ENCODE results near the gene NUMBL.

The NUMBL gene

GRCh38 chr19:40716031-40716481 is 25.6 kb upstream of the NUMBL start:
- DNase-seq (ENCODE audit: low read depth): no peak

DNA sequence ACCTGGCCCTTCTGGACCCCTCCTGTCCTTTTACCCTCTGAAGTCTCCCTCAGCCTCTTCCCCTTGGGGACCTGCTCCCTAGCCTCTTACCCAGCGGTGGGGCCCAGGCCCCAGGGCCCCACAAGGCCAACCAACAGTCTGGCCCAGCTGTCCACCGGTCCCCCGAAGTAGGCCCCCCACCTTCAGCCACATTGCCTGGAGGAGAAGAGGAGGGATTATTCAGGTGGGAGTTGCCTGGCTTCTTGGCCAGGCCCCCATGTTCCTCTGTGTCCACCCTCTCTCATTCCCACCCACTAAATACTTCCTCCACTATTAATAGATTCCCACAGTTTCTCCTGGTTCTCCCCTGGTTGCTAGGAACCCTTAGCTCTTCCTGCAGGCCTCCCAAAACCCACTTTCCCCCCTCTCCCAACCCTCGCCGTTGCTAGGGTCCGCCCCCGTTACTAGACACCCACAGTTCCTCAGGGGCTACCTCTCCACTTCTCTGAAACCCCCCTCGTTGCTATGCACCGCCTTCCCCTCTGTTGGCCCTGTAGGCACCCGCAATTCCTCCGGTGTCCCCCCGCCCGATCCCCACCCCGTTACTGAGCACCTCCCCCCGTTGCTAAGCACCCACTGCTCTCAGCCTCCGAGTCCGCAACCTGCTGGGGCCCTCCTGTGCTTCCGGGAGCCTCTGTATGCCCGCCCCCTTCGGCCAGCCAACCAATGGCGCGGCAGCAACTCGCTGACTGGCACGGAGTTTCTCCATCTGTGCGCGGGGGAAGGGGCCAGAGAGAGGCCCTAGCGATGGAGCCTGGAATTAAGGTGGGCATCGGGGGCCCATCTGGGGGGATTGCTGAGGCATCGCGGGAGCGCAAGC is 24.2 kb upstream of the NUMBL start:
- DNase-seq (ENCODE audit: low read depth): peak; percentile 92

- no peak for DNase-seq (ENCODE audit: low read depth)
These were observed 23.5 kb upstream of the NUMBL start for GRCh38 chr19:40713939-40714338.

DNA sequence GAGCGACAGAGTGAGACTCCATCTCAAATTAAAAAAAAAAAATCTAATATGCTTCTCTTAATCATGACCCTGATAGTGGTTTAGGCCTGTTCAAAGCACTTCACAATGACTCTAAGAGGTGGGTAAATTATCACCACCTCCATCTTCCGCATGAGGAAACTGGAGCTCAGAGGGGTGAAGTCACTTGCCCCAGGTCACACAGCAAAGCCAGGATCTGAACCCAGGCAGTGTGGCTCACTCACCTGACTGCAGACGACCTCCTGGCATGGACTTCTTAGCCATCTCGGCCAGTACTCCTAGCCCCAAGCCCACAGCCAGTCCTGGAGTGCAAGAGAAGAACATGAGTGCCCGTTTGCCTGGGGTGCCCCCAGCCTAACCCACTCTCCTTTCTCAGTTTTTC is 19.4 kb upstream of the NUMBL start:
- no peak for DNase-seq (ENCODE audit: low read depth)

DNA sequence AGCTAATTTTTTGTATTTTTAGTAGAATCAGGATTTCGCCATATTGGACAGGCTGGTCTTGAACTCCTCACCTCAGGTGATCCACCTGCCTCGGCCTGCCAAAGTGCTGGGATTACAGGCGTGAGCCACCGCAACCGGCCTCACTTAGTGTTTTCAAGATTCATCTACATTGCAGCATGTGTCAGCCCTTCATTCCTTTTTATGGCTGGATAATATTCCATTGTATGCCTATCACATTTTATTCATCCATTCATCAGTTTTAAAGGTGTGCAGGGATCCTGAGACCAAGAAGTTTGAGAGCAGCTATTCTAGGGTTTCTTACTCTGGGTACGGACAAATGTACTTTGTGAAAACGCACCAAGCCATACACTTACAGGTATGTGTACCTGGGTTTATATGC is 17.2 kb upstream of the NUMBL start:
- DNase-seq (ENCODE audit: low read depth): no peak

GRCh38 chr19:40705950-40706619 is 15.6 kb upstream of the NUMBL start:
- no peak for DNase-seq (ENCODE audit: low read depth)

DNA sequence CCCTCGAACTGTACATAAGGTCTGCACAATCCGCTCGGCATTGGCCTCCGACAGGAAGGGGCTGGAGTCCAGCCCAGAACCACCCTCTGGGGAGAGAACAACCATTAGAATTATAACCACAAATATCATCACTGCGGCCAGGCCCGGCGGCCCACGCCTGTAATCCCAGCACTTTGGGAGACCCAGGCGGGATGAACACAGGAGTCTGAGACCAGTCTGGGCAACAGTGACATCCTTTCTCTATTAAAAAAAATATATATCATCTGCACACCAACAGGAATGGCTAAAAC is 14.9 kb upstream of the NUMBL start:
- no peak for DNase-seq (ENCODE audit: low read depth)

- no peak for DNase-seq (ENCODE audit: low read depth)
These were observed 14.3 kb upstream of the NUMBL start for GRCh38 chr19:40704491-40705361.

GRCh38 chr19:40703029-40703755 is 12.7 kb upstream of the NUMBL start:
- no peak for DNase-seq (ENCODE audit: low read depth)

- DNase-seq (ENCODE audit: low read depth): peak; percentile 21
These were observed 12.0 kb upstream of the NUMBL start for GRCh38 chr19:40702337-40703012.

DNA sequence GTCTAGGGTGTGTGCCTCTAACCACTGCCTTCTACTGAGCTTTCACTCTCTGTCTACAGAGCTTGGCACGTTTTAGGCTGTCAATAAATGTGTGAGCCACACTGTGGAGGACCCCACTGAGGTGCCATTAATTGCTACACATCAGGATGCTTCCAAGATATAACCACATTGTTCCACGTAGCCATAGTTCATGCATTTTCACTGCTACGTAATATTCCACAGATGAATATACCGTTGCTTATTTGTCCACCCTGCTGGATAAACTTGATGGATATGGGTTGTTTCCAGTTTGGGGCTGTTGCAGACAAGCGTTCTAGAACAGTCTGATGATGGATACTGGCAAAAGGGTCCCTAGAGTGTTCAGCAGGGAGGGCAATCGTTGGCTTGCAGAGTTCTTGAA is 11.3 kb upstream of the NUMBL start:
- no peak for DNase-seq (ENCODE audit: low read depth)

DNA sequence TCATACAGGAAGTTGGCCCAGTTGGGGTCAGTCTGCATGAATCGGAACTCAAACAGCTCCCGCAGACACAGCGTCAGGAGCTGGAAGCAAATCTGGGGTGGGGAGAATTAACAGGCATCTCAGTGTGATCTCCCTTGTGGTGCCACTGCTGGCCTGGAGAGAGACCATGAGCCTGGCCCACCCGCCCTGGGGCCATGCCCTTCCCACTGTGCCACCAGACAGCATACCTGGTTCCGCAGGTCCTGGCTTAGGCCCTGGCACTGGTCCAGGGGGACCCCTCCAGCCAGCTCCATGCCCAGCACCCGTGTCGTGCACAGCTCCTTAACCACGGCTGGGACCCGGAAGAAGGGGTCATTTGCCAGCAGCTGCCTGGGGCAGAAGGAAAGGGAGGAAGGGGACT is 9.6 kb upstream of the NUMBL start:
- no peak for DNase-seq (ENCODE audit: low read depth)

DNA sequence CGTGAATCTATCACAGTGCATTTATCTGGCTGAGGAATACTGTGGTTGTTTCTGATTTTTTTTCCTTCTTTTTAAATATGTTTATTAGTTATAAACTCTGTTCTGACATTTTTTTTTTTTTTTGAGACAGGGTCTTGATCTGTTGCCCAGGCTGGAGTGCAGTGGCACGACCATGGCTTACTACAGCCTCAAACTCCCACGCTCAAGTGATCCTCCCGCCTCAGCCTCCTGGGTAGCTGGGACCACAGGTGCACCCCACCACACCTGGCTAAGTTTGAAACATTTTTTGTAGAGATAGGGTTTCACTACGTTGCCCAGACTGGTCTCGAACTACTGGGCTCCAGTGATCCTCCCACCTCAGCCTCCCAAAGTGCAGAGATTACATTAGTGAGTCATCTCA is 6.6 kb upstream of the NUMBL start:
- DNase-seq (ENCODE audit: low read depth): no peak

GRCh38 chr19:40695881-40696280 is 5.4 kb upstream of the NUMBL start:
- DNase-seq (ENCODE audit: low read depth): no peak

DNA sequence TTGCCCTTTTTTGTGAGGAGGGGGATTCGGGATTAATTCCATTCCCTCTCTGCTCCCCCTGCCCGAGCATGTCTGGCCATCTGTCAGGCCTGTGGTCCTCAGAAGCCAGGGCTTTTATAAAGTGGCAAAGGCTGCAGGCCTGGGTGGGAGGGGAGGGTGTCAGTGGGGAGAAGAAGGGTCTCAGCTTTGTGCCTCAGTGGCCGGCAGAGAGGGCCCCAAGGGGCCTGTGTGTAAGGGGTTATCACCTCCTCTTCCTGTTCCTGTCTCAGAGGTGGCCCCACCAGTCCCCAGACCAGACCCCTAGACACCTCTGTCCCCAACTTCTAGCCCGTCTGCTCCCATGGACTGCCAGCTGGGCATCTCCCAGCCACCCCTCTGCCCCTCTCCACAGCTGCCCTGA is 3.4 kb upstream of the NUMBL start:
- no peak for DNase-seq (ENCODE audit: low read depth)

DNA sequence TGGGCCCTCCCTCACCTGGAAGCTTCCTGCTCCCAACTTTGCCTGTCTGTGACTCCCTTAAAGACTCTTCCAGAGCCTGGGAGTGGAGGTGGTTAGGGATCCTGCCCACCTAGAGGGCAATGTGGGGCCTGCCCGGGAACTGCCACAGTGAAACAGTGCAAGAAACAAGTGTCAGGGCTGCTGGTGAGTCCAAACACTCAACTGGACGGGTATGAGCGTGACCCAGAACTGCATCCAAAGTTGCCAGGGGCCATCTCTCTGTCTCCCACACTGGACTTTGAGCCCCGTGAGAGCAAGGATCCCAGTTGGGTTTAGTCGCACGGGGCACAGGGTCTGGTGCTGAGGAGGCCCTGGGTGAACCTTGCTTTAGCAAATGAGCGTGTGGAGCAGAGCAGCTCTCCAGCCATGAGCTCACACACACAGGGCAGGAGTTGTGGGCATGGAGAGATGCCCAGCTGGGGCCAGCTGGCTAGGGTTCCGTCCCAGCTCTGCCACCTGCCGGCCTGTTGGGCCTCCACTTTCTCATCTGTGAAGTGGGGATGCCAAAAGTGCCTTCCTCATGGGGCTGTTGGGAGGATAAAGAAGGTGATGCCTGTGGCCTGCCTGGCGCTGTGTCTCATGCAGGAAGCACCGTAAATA is 2.8 kb upstream of the NUMBL start:
- no peak for DNase-seq (ENCODE audit: low read depth)

- no peak for DNase-seq (ENCODE audit: low read depth)
These were observed 1.7 kb upstream of the NUMBL start for GRCh38 chr19:40692212-40692551.

DNA sequence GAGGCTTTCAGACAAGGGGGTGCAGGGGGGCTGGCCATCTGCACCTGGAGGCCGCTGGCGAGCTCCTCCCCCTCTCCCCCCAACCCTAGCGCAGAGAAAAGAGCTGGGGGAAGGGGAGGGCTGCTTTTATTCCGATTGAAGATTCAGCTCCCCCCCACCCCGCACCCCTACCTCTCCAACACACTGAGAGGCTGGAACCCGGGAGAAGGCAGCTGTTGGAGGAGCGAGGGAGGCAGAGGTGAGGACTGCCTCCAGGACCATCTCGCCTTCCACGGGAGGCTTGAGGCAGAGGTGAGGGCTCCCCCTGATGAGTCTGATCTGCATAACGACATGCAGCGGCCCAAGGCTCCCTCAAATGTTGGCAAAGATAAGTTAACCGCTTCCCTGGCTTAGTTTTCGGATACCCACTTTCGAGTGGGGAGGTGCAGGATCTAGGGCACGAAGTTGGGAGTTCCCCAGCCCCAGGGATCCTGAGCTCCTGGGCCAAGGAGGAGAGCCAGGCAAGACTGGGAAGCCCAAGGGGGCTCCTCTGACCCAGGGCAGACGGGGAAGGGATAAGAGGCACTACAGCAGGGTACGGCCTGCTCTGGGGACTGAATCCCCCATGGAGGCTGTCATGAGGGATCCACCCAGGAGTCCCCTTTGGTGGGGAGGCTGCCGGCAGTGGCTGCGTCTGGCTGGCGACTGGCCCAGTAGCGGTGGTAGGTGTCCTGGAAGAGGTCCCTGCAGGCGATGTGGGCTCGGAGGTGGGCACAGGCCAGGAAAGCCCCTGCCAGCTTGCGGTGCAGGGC is 1.2 kb upstream of the NUMBL start:
- no peak for DNase-seq (ENCODE audit: low read depth)

- peak; percentile 93 for DNase-seq (ENCODE audit: low read depth)
These were observed 406 bp upstream of the NUMBL start for GRCh38 chr19:40690693-40691420.

Data from EH (cell line).